ENCODE results near the gene APPBP2.

GRCh38 chr17:60410001-60410400 lies 116.0 kb downstream of the APPBP2 start:
- TF ChIP-seq POLR2AphosphoS5 (IDR thresholded peaks at IDR 0.05; ENCODE audit: low read depth, low read length) (no peak), CTCF (IDR thresholded peaks at IDR 0.05) (no peak), SIN3A (IDR thresholded peaks at IDR 0.05; ENCODE audit: borderline replicate concordance, insufficient read depth, low read depth, low read length) (no peak), TCF7L2 (IDR thresholded peaks at IDR 0.05; ENCODE audit: low read depth, low read length) (no peak)
